Heart right ventricle (tissue), 16 donors: Measurements from ENCODE around the gene TSC1. TPM values are rescaled to one million over a fixed set of nuclear protein-coding genes. Genes with fewer than 3 reads are reported as not detected.

Experiments used
- ATAC-seq, 8 donors: fragments of 200-7000 bp; cut with Tn5 transposase; one replicate each; pipeline ENCODE4 v1.9.1; 2020; ENCODE audit warnings: mild to moderate bottlenecking in 8 of 8, moderate library complexity in 8 of 8, moderate number of reproducible peaks in 1 of 8
- DNase-seq, 2 donors: peaks; one replicate each; pipeline ENCODE4 v3.0.0-alpha.2; 2020
- H3K27ac ChIP-seq, 10 donors: fragments of 200-600 bp; sonication (generic) in 2 of 10; one replicate each; pipeline versions ENCODE4 v1.5.0 to v1.8.0; 2020 to 2022; ENCODE audit warnings: mild to moderate bottlenecking in 3 of 10
- H3K27me3 ChIP-seq, 7 donors: fragments of 200-600 bp; one replicate each; pipeline ENCODE4 v1.8.0; 2021 to 2022; ENCODE audit warnings: mild to moderate bottlenecking in 2 of 7
- H3K36me3 ChIP-seq, 9 donors: fragments of 200-600 bp; sonication (generic) in 1 of 9; one replicate each; pipeline versions ENCODE4 v1.5.0 to v1.8.0; 2020 to 2022; ENCODE audit warnings: mild to moderate bottlenecking in 2 of 9
- H3K4me1 ChIP-seq, 9 donors: fragments of 200-600 bp; sonication (generic) in 1 of 9; one replicate each; pipeline versions ENCODE4 v1.5.0 to v1.8.0; 2020 to 2022; ENCODE audit warnings: mild to moderate bottlenecking in 4 of 9
- H3K4me3 ChIP-seq, 10 donors: fragments of 200-600 bp; sonication (generic) in 2 of 10; one replicate each; pipeline versions ENCODE4 v1.5.0 to v1.8.0; 2020 to 2022; ENCODE audit warnings: mild to moderate bottlenecking in 7 of 10, moderate library complexity in 2 of 10
- H3K9me3 ChIP-seq, 11 donors: fragments of 200-600 bp in 10 of 11; sonication (generic) in 2 of 11; one replicate each; pipeline versions ENCODE4 v1.5.0 to v1.8.0; 2013 to 2022; ENCODE audit warnings: mild to moderate bottlenecking in 2 of 11, control low read depth in 1 of 11, moderate library complexity in 1 of 11
- CTCF ChIP-seq, 9 donors: fragments of 200-600 bp; sonication (generic) in 2 of 9; IDR thresholded peaks; one replicate each; pipeline versions ENCODE4 v1.5.0 to v1.8.0; 2021 to 2022; ENCODE audit warnings: antibody characterized with exemption in 9 of 9, mild to moderate bottlenecking in 5 of 9, moderate library complexity in 1 of 9
- WGBS, 2 donors: extraction: QIAGEN DNeasy Blood & Tissue Kit; methylation state at CpG; one replicate each; pipeline ENCODE4 v1.1.7; 2013; ENCODE audit warnings: inconsistent platforms in 1 of 2; 5-methylcytosine and 5-hydroxymethylcytosine counted together
- intact Hi-C, 10 donors: fragments of 100-400 bp; cut with DNase I; formaldehyde crosslinking; loops; one replicate each; pipeline versions ENCODE4 v1.11.1 to v1.14.2; 2022
- polyA plus RNA-seq, 2 donors: library from polyadenylated mRNA; stranded (reverse); fragments of 200-250 nt; gene quantifications; one replicate each; pipeline ENCODE4 v1.2.3, GENCODE V29; 2013
- total RNA-seq, 10 donors: library from RNA; stranded (reverse); fragmentation: NEBNext Ultra II Directional in 3 of 10; extraction: Animal tissue kit (Norgen Biotek cat#: 25700) in 3 of 10; gene quantifications; one replicate each; pipeline versions ENCODE4 v1.2.1 to v1.2.4, GENCODE V29; 2021 to 2023
- donor health status: Arrhythmogenic right ventricular cardiomyopathy.
- donor health status: ischemic (EF 13 %, LVEDD 7.1; RV severe dilation, severe dysfunction).
- donor health status: healthy with polysubstance abuse.
- donor health status: DM: no; HTN: yes; CAD: no.
- donor health status: DM: no; HTN: no; CAD: no.
- donor health status: ischemic (EF 25% LVEDD 6.9; RV normal size, moderate dysfunction).
- donor health status: ischemic (EF 25% LVEDD 5.7; RV mildly dilated, moderate dysfunction).
- donor health status: healthy.
- donor health status: DM: yes; HTN: yes; CAD: no.
- donor health status: Ischemic cardiomyopathy.
- donor health status: ischemic (EF 35%, LVEDD 5.7; RV mildly dilated, moderate dysfunction).
- donor health status: nonischemic (EF 11% LVEDD 7.7; RV severe dilation, severe dysfunction).
- donor health status: DM: yes; HTN: yes; CAD: no.
- donor health status: PGD.
- donor health status: ischemic (EF 29% LVEDD 5.4; RV normal size, mild dysfunction).
- donor health status: nonischemic (EF 23%, LVEDD 6.1; RV moderate dilation, normal function).

TSC1 gene
- total and polyA plus RNA-seq, 12 donors, result 7.7 to 72.9 (median 51.2) TPM

GRCh38 chr9:132861666-132862065 lies 82.8 kb downstream of the TSC1 start:
- Histone ChIP-seq H3K27me3 (peaks cover 0 to 8% (median 0%) of the 10 kb centered on the region in 7 donors), H3K4me3 (no peak overlapping the region), H3K4me1 (peaks cover 0 to 13% (median 10%) of the 10 kb centered on the region in 9 donors), H3K27ac (no peak overlapping the region), H3K9me3 (no peaks in the 10 kb centered on the region), H3K36me3 (no peaks in the 10 kb centered on the region)
- WGBS, 2 donors, result 89 to 94% methylated on average over 3 of the region's 3 CpGs
- intact Hi-C loops, result no loop called here
- DNase-seq (no peak), ATAC-seq (no peak)
- TF ChIP-seq CTCF (IDR thresholded peaks at IDR 0.05), result no peak

GRCh38 chr9:132858751-132859150 lies 85.7 kb downstream of the TSC1 start:
- no peaks in the 10 kb centered on the region for H3K36me3 ChIP-seq
- WGBS, 2 donors, result 46 to 70% methylated on average over 7 of the region's 7 CpGs
- peaks cover 0 to 13% (median 10%) of the 10 kb centered on the region in 9 donors for H3K4me1 ChIP-seq
- intact Hi-C loops, result no loop called here
- no peak overlapping the region for H3K4me3 ChIP-seq
- ATAC-seq (peak in 1 of 8 donors; percentile 15), DNase-seq (no peak)
- H3K9me3 ChIP-seq, result no peaks in the 10 kb centered on the region
- TF ChIP-seq CTCF (IDR thresholded peaks at IDR 0.05), result no peak
- peaks cover 0 to 8% (median 0%) of the 10 kb centered on the region in 7 donors for H3K27me3 ChIP-seq
- no peak overlapping the region for H3K27ac ChIP-seq

- no peak overlapping the region for H3K27ac ChIP-seq
- WGBS, 2 donors, result 54 to 56% methylated on average over 24 of the region's 24 CpGs
- ATAC-seq, result peak; percentile 23 to 78 (median 57)
Observed at GRCh38 chr9:132857616-132858342, 86.6 kb downstream of the TSC1 start.

GRCh38 chr9:132857031-132857430 lies 87.4 kb downstream of the TSC1 start:
- Histone ChIP-seq H3K27me3 (peaks cover 0 to 8% (median 0%) of the 10 kb centered on the region in 7 donors), H3K4me1 (peaks cover 0 to 13% (median 10%) of the 10 kb centered on the region in 9 donors), H3K27ac (peak overlapping the region in 1 of 10 donors; percentile 45), H3K4me3 (no peak overlapping the region), H3K36me3 (no peaks in the 10 kb centered on the region), H3K9me3 (no peaks in the 10 kb centered on the region)
- 56% methylated on average over 8 of the region's 8 CpGs for WGBS, 2 donors
- peak; percentile 75 to 90 (median 80) for ATAC-seq
- intact Hi-C loops, result no loop called here
- peak; percentile 34 to 47 for DNase-seq
- no peak for TF ChIP-seq CTCF (IDR thresholded peaks at IDR 0.05)

More at GRCh38 chr9:132857616-132858342, 86.6 kb downstream of the TSC1 start:
- H3K4me1 ChIP-seq, result peaks cover 0 to 13% (median 10%) of the 10 kb centered on the region in 9 donors
- intact Hi-C loops, result no loop called here
- no peak overlapping the region for H3K4me3 ChIP-seq
- DNase-seq, result no peak
- H3K36me3 ChIP-seq, result no peaks in the 10 kb centered on the region
- peaks cover 0 to 8% (median 0%) of the 10 kb centered on the region in 7 donors for H3K27me3 ChIP-seq
- H3K9me3 ChIP-seq, result no peaks in the 10 kb centered on the region
- peak in 2 of 9 donors; percentile 10 to 29 for TF ChIP-seq CTCF (IDR thresholded peaks at IDR 0.05)
